IPS-NIHi11 (cell line): Measurements from ENCODE around the gene KCNK10.

ENCODE experiments used
- DNase-seq: peaks from one replicate; pipeline ENCODE4 v3.0.0; 2012; ENCODE audit warnings: mixed read lengths, low spot score

Gene KCNK10

DNA sequence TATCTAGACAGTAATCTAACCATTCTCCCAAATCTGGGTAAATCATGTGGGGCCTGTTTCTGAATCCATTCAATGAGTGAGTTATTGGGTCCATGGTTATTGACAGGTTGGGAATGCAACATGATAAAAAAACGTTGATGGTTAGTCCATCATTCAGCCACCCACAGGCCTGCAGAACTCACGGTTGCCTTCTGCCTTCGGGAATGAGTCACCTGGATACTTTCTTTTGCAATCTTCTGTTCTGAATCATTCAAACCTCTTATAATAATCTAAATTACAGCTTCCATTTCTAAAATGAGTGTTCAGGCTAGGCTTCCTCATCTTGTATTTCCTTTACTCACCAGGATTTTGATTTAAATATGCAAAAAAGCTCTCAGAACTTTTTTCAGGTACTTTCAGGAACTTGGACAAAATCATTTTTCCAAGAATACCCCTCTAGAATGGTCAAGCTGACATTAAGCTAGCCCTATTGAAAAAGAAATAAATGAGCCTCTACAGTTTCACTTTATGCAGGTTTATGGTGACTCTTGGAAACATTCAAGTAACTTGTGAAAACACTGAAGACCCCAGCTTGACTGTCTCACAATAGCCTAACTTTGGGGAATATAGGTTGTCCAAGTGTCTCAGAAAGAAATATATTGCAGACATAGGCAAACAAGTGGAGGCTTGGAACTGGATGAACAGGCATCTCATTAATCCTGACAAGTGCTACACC is 94.4 kb downstream of the KCNK10 start:
- no peak for DNase-seq

DNA sequence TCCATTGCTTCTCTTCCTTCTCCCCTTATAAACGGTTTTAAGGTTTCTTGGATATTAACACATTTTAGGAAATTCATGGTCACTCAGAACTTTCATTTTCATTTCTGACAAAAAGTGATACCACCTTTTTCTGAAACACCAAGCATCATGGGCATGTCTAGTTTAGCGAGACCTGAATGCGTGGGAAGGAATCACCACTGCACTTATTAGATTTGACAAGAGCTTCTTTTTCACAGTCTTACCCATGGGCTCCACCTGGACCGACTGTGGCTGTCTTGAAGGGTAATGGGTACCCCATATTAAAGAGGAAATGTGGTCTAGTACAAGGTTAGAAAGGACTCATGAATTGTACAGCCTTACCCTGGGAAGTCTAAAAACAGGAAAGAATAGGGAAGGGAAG is 95.4 kb downstream of the KCNK10 start:
- no peak for DNase-seq

GRCh38 chr14:88225721-88226120 is 97.3 kb downstream of the KCNK10 start:
- DNase-seq, result peak; percentile 14

- no peak for DNase-seq
Measured at GRCh38 chr14:88218119-88218915, 104.8 kb downstream of the KCNK10 start.

DNA sequence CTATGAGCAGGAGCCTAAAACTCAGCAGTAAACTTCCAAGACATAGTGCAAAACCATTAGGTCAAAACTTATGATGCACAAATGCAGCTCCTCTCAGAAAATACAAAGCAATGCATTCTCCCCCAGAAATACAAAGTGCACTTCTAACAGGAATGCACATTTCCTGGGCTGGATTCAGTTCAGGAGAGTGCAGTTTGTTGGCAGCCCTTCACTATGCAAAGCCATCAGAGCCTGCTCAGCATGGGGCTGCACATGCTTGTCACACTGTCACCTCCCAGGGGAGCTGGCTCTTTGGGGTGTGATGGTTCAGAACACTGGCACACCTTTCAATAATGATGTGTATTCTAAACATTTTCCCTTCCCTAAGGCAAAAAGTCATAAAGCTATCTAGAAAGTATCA is 110.4 kb downstream of the KCNK10 start:
- no peak for DNase-seq

GRCh38 chr14:88210426-88210825 is 112.6 kb downstream of the KCNK10 start:
- no peak for DNase-seq

- no peak for DNase-seq
Measured at GRCh38 chr14:88209273-88209672, 113.8 kb downstream of the KCNK10 start.

DNA sequence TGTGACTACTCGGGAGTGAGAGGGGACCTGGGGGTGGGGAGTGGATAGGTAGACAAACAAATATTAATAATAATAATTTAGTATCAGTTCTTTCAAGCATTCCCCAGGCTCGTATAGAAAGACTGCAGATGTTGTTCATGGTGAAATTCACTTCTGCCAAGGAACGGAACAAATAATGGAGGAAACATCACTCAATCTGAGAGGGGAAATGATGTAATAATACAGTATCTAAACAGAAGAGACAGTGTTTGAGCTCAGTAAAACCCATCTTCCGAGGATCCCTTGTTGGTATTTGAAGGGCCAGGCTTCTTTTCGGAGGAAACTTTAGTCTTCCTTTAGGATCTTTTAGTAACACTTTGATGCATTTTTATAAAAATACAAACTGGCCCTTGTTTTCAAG is 114.2 kb downstream of the KCNK10 start:
- no peak for DNase-seq

DNA sequence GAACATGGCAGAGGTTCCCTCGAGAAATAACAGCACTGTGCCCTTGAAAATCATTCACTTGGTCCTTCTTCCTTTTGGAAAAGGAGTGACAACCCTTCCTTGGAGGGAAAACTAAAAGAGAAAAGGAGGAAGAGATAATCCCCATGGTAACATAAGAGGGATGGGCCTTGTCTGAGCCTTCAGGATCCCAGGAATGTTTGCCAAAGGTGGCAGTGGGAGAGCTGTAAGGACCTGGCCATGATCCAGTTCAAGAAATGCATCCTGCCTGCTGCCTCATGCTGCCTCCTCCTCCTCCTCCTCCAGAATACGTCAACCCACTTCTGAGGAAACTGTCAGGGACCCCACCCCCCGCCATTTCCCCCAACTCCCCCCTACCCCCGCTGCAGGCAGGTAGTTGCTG is 118.8 kb downstream of the KCNK10 start:
- DNase-seq, result no peak

DNA sequence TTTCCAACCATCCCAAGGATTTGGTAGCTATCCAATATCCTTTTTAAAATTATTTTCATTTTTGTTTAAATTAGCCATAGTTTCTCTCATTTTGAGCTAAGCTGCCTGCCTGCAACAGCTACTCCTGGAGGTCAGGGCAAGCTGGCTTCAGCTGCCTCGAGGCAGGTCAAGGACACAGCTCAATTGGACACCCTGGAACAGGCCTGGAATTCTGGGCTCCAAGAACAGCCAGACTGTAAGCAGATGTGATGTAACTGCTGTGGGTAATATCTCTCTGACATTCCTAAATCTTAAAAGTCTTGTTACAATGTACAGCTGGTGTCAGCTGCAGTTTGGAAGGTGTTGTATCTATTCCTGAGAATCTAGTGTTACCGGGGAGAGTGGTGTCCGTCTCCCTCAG is 119.8 kb downstream of the KCNK10 start:
- DNase-seq, result no peak

- no peak for DNase-seq
Measured at GRCh38 chr14:88202286-88202685, 120.8 kb downstream of the KCNK10 start.

- no peak for DNase-seq
Measured at GRCh38 chr14:88201851-88202250, 121.2 kb downstream of the KCNK10 start.

GRCh38 chr14:88199882-88200281 is 123.2 kb downstream of the KCNK10 start:
- DNase-seq, result no peak

GRCh38 chr14:88198446-88198845 is 124.6 kb downstream of the KCNK10 start:
- no peak for DNase-seq

DNA sequence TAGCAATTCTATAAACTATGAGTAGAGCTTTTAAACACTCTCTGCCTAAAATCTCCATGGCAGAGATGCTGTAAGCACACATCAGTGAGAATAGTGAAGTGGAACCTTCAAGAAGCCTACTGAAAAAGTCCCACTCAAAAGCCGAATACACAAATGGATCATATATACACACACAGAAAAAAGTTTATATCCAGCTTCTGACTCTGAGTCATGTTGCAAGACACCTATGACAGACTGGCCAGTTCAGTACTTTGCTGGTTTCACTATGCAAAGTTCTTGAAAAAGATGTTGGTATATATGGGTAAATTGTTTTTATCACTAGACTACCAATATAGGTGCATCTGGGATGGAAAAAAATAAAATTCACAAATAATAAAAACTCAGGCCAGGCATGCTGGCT is 126.1 kb downstream of the KCNK10 start:
- DNase-seq, result no peak

DNA sequence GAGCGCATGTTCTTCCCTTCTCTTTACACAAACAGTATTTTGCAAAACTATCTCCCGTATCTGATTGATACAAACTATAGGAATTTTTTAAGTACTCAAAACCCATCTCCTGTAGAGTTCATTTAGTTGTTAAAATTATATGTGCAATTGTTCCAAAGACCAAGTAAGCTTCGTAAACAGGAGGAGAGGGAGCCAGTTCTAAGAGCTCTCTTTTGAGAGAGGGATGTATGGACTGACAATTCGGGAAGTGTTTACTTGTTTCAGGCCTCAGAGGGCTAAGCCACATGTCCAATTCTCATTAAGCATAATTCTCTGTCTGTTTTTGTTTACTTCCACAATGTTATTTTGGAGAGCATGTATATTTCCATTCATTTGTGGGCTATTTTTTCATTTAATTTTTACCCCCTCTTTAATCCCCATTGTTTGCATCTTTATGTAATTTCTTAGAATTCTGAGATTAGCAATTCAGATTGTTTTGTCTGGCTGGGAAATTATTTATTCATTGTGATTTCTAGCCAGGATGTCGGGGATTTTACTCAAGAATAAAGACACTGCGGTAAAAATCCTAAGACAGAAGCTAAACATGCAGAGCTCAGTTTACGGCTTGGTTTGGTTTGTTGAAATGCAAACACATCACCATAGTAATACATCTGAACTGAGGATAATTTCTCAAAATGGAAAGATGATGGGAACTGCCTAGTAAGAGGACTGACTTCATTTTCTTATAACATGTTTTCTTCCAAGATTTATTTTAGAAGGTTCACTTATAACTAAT is 126.8 kb downstream of the KCNK10 start:
- DNase-seq, result no peak

GRCh38 chr14:88195676-88196075 is 127.4 kb downstream of the KCNK10 start:
- DNase-seq, result no peak

GRCh38 chr14:88194531-88194930 is 128.5 kb downstream of the KCNK10 start:
- no peak for DNase-seq

GRCh38 chr14:88191605-88192004 is 131.5 kb downstream of the KCNK10 start:
- no peak for DNase-seq

DNA sequence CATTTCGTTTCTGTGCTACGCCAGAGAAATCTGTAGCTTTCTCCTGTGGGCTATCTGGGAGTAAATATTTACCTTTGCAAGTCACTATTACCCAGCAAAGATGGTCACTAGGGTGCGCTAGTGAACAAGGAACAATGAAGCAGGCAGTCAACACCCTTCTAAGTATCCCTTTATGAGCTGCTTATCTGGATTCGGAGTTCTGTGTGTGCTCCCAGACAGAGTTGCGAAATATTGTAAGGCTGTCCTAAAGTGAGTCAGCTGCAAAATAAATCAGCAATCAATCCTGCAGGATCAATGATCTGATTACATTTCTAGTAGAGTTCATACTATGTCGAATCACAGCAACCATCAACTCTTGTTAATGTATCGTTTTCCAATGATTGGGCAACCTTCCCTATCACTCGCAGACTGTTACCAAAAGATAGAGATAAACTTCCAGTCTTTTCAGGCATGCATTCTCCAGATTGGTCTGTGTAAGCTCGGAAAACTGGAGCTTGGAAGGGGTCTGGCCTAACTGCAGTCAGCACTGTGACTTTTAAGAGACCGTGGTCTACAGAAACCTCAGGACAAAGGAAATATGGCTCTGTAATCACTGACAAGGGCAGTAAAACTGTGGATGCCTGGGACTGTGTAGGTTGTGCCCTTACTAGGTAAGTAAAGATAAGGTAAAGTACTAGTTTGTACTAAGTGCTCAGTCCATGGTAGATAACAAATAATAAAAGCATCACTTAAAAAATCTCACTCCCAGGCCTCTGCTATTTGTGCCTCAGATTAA is 133.5 kb downstream of the KCNK10 start:
- DNase-seq, result peak; percentile 69

- DNase-seq, result no peak
Measured at GRCh38 chr14:88188745-88189416, 134.2 kb downstream of the KCNK10 start.
